ENCODE data around the gene ZNF521. TPM values are rescaled to one million over a fixed set of nuclear protein-coding genes. Genes with fewer than 3 reads are reported as not detected.

Gene ZNF521
- total RNA-seq, 1 donor from 2014 or later = 75.1 TPM

GRCh38 chr18:25061395-25061794, 290.6 kb downstream of the ZNF521 start:
- TF ChIP-seq, protein P1, sequence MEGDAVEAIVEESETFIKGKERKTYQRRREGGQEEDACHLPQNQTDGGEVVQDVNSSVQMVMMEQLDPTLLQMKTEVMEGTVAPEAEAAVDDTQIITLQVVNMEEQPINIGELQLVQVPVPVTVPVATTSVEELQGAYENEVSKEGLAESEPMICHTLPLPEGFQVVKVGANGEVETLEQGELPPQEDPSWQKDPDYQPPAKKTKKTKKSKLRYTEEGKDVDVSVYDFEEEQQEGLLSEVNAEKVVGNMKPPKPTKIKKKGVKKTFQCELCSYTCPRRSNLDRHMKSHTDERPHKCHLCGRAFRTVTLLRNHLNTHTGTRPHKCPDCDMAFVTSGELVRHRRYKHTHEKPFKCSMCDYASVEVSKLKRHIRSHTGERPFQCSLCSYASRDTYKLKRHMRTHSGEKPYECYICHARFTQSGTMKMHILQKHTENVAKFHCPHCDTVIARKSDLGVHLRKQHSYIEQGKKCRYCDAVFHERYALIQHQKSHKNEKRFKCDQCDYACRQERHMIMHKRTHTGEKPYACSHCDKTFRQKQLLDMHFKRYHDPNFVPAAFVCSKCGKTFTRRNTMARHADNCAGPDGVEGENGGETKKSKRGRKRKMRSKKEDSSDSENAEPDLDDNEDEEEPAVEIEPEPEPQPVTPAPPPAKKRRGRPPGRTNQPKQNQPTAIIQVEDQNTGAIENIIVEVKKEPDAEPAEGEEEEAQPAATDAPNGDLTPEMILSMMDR (conservative IDR thresholded peaks at IDR 0.05) = no peak
- H3K36me3 Mint-ChIP-seq = peaks cover 4% of the 10 kb centered on the region
- H3K27ac Mint-ChIP-seq = no peak overlapping the region
- no peaks in the 10 kb centered on the region for H3K9me3 Mint-ChIP-seq
- H3K27me3 Mint-ChIP-seq = no peaks in the 10 kb centered on the region
- H3K4me3 Mint-ChIP-seq = no peak overlapping the region
- no peak for DNase-seq (ENCODE audit: extremely low spot score, unreplicated experiment)
- H3K4me1 Mint-ChIP-seq (ENCODE audit: unreplicated experiment) = peaks cover 13% of the 10 kb centered on the region

- peaks cover 4% of the 10 kb centered on the region for H3K36me3 Mint-ChIP-seq
- H3K4me3 Mint-ChIP-seq = no peak overlapping the region
- DNase-seq (ENCODE audit: extremely low spot score, unreplicated experiment) = no peak
- no peaks in the 10 kb centered on the region for H3K27me3 Mint-ChIP-seq
- no peak overlapping the region for H3K27ac Mint-ChIP-seq
- peaks cover 12% of the 10 kb centered on the region for H3K4me1 Mint-ChIP-seq (ENCODE audit: unreplicated experiment)
- H3K9me3 Mint-ChIP-seq = no peaks in the 10 kb centered on the region
- TF ChIP-seq, protein P1 (conservative IDR thresholded peaks at IDR 0.05) = no peak
These were observed 293.4 kb downstream of the ZNF521 start for GRCh38 chr18:25058521-25058920.

- TF ChIP-seq, protein P1 (conservative IDR thresholded peaks at IDR 0.05) = no peak
- Mint-ChIP-seq H3K4me1 (ENCODE audit: unreplicated experiment) (peaks cover 12% of the 10 kb centered on the region), H3K27me3 (no peaks in the 10 kb centered on the region), H3K9me3 (no peaks in the 10 kb centered on the region), H3K4me3 (no peak overlapping the region), H3K27ac (no peak overlapping the region), H3K36me3 (peaks cover 4% of the 10 kb centered on the region)
- no peak for DNase-seq (ENCODE audit: extremely low spot score, unreplicated experiment)
These were observed 294.4 kb downstream of the ZNF521 start for GRCh38 chr18:25057491-25058050.

- no peaks in the 10 kb centered on the region for H3K36me3 Mint-ChIP-seq
These were observed 295.5 kb downstream of the ZNF521 start for GRCh38 chr18:25056429-25056828.

GRCh38 chr18:25055076-25055475, 296.9 kb downstream of the ZNF521 start:
- no peak for DNase-seq (ENCODE audit: extremely low spot score, unreplicated experiment)
- H3K4me1 Mint-ChIP-seq (ENCODE audit: unreplicated experiment) = no peaks in the 10 kb centered on the region
- TF ChIP-seq, protein P1 (conservative IDR thresholded peaks at IDR 0.05) = no peak
- no peak overlapping the region for H3K4me3 Mint-ChIP-seq
- H3K9me3 Mint-ChIP-seq = no peaks in the 10 kb centered on the region
- no peaks in the 10 kb centered on the region for H3K36me3 Mint-ChIP-seq
- H3K27ac Mint-ChIP-seq = no peak overlapping the region
- no peaks in the 10 kb centered on the region for H3K27me3 Mint-ChIP-seq

More at GRCh38 chr18:25056429-25056828, 295.5 kb downstream of the ZNF521 start:
- DNase-seq (ENCODE audit: extremely low spot score, unreplicated experiment) = no peak
- Mint-ChIP-seq H3K27ac (no peak overlapping the region), H3K4me1 (ENCODE audit: unreplicated experiment) (peaks cover 6% of the 10 kb centered on the region), H3K4me3 (no peak overlapping the region), H3K9me3 (no peaks in the 10 kb centered on the region), H3K27me3 (no peaks in the 10 kb centered on the region)
- TF ChIP-seq, protein P1 (conservative IDR thresholded peaks at IDR 0.05) = no peak

DNA sequence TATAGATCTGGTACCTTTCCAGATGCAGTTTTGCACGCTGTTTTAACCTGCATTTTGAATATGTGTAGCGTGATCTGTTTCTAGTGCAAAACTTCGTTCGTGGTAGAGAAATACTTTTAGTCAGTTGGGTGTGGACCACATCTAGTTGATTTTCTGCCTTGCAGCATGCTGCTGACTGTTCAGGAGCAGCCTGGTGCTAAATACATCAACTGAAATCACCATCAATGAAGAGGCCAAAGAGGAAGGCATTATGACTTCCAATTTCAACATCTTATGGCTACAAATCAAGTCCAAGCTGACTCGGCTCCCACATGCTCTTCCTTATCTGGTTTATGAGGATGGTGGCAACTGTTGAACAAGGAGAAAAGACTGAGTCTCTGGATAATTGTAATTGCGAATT, 298.5 kb downstream of the ZNF521 start:
- H3K4me1 Mint-ChIP-seq (ENCODE audit: unreplicated experiment) = no peaks in the 10 kb centered on the region
- H3K4me3 Mint-ChIP-seq = no peak overlapping the region
- no peak overlapping the region for H3K27ac Mint-ChIP-seq
- no peaks in the 10 kb centered on the region for H3K27me3 Mint-ChIP-seq
- H3K9me3 Mint-ChIP-seq = no peaks in the 10 kb centered on the region
- TF ChIP-seq, protein P1 (conservative IDR thresholded peaks at IDR 0.05) = no peak
- no peaks in the 10 kb centered on the region for H3K36me3 Mint-ChIP-seq
- DNase-seq (ENCODE audit: extremely low spot score, unreplicated experiment) = no peak
